Fibroblast of lung (primary cell): ENCODE measurements around the gene HNRNPDL. TPM values are rescaled to one million over a fixed set of nuclear protein-coding genes. Genes with fewer than 3 reads are reported as not detected.

Source experiments
- DNase-seq, 2 donors: peaks; one replicate each; pipeline versions ENCODE4 v3.0.0 to v3.0.0-alpha.2; 2010; ENCODE audit warnings: low read depth in 2 of 2
- H2AFZ ChIP-seq: 2 replicates; pipeline ENCODE4 v1.5.1; 2012; ENCODE audit warnings: low read length, control low read depth, inconsistent platforms
- H3K27ac ChIP-seq: 2 replicates; pipeline ENCODE4 v1.5.1; 2011; ENCODE audit warnings: low read length, control low read depth; ENCODE audit not compliant: insufficient read depth
- H3K27me3 ChIP-seq: 2 replicates; pipeline ENCODE4 v1.5.1; 2011; ENCODE audit warnings: mild to moderate bottlenecking, low read length; ENCODE audit not compliant: control insufficient read depth, insufficient read depth
- H3K36me3 ChIP-seq: 2 replicates; pipeline ENCODE4 v1.5.1; 2011; ENCODE audit warnings: low read length; ENCODE audit not compliant: control insufficient read depth, insufficient read depth
- H3K4me1 ChIP-seq: 2 replicates; pipeline ENCODE4 v1.5.1; 2011; ENCODE audit warnings: low read length; ENCODE audit not compliant: control insufficient read depth, insufficient read depth; ENCODE audit errors: extremely low read depth
- H3K4me2 ChIP-seq: 2 replicates; pipeline ENCODE4 v1.5.1; 2011; ENCODE audit warnings: low read length, control low read depth; ENCODE audit not compliant: insufficient read depth; ENCODE audit errors: extremely low read depth
- H3K4me3 ChIP-seq, 4 experiments: fragments of 200-600 bp in 1 of 4; sonication (generic) in 1 of 4; replicated peaks in 1 of 4; 2 replicates each; pipeline ENCODE4 v1.5.1; 2011 to 2016; ENCODE audit warnings: low read length in 4 of 4, low read depth in 3 of 4, mild to moderate bottlenecking in 3 of 4, control low read depth in 2 of 4, inconsistent platforms in 1 of 4, mixed read lengths in 1 of 4; ENCODE audit not compliant: insufficient read depth in 1 of 4; ENCODE audit errors: control extremely low read depth in 1 of 4
- H3K79me2 ChIP-seq: 2 replicates; pipeline ENCODE4 v1.5.1; 2012; ENCODE audit warnings: mild to moderate bottlenecking, low read length, inconsistent platforms; ENCODE audit not compliant: control insufficient read depth, insufficient read depth
- H3K9ac ChIP-seq: 2 replicates; pipeline ENCODE4 v1.5.1; 2011; ENCODE audit warnings: mild to moderate bottlenecking, low read length, control low read depth; ENCODE audit not compliant: insufficient read depth
- H3K9me3 ChIP-seq: 2 replicates; pipeline ENCODE4 v1.5.1; 2012; ENCODE audit warnings: low read depth, low read length; ENCODE audit not compliant: control insufficient read depth, insufficient read depth
- H4K20me1 ChIP-seq: 2 replicates; pipeline ENCODE4 v1.5.1; 2011; ENCODE audit warnings: low read length; ENCODE audit not compliant: control insufficient read depth, insufficient read depth; ENCODE audit errors: extremely low read depth
- CTCF ChIP-seq, 2 donors: IDR thresholded peaks in 1 of 2; conservative IDR thresholded peaks in 1 of 2; 1 replicate in 1 of 2; 2 replicates in 1 of 2; pipeline ENCODE4 v1.5.1; 2011 to 2012; ENCODE audit warnings: low read length in 2 of 2, control low read depth in 1 of 2, inconsistent platforms in 1 of 2, low read depth in 1 of 2, mild to moderate bottlenecking in 1 of 2
- EZH2 ChIP-seq: IDR thresholded peaks from 2 replicates; pipeline ENCODE4 v1.5.1; 2012; ENCODE audit warnings: low read length, control low read depth, mild to moderate bottlenecking; ENCODE audit errors: missing control alignments
- polyA plus RNA-seq, 2 donors: library from polyadenylated mRNA; depleted of rRNA in 1 of 2; stranded (reverse) in 1 of 2; unstranded in 1 of 2; fragments of >200 nt; gene quantifications; 2 replicates each; pipeline ENCODE4 v1.2.1, GENCODE V29; 2011 to 2012; ENCODE audit warnings: missing spikeins in 1 of 2
- total RNA-seq: library from RNA; depleted of rRNA; stranded (reverse); fragments of >200 nt; gene quantifications from 2 replicates; pipeline ENCODE4 v1.2.1, GENCODE V29; 2014

HNRNPDL gene
- total and polyA plus RNA-seq, 2 donors (not counting 1 experiment from before 2014, with no cell fraction given) = 161 to 381 TPM

GRCh38 chr4:82373486-82373815 lies 56.8 kb downstream of the HNRNPDL start:
- peak overlapping the region; percentile 86 to 94 (median 89) for H3K4me3 ChIP-seq
- peak overlapping the region; percentile 99 for H3K27ac ChIP-seq
- no peak for DNase-seq
- TF ChIP-seq CTCF (conservative IDR thresholded peaks at IDR 0.05 in 1 of 2, IDR thresholded peaks at IDR 0.05 in 1 of 2; ENCODE audit: low read depth in 1 of 2, low read length in 2 of 2) (no peak), EZH2 (no peak)
- H3K9ac ChIP-seq = peak overlapping the region; percentile 99
- no peaks in the 10 kb centered on the region for H3K36me3 ChIP-seq
- peaks cover 77% of the 10 kb centered on the region for H3K79me2 ChIP-seq
- H4K20me1 ChIP-seq = peaks cover 5% of the 10 kb centered on the region
- H3K4me1 ChIP-seq = peaks cover 3% of the 10 kb centered on the region
- peak overlapping the region; percentile 78 for H2AFZ ChIP-seq
- no peak overlapping the region for H3K4me2 ChIP-seq
- no peaks in the 10 kb centered on the region for H3K9me3 ChIP-seq
- H3K27me3 ChIP-seq = no peaks in the 10 kb centered on the region

Other genes starting within 250 kb of the HNRNPDL start
- gene HNRNPD, start 56.5 kb downstream of the HNRNPDL start, total RNA-seq = 20.8 and 24.1 TPM in 2 replicates
- gene HNRNPD, start 56.5 kb downstream of the HNRNPDL start, polyA plus RNA-seq = 58.6 and 79.8 TPM in 2 replicates
- gene ENOPH1, start 128 bp upstream of the HNRNPDL start, total RNA-seq = 36.5 and 43.6 TPM in 2 replicates
- gene ENOPH1, start 128 bp upstream of the HNRNPDL start, polyA plus RNA-seq = 17.1 and 22.0 TPM in 2 replicates
- gene TMEM150C, start 131.5 kb upstream of the HNRNPDL start, total RNA-seq = 0.77 and 1.2 TPM in 2 replicates
- gene TMEM150C, start 131.5 kb upstream of the HNRNPDL start, polyA plus RNA-seq = 0.21 and 0.24 TPM in 2 replicates